Inflammatory macrophage treated with lipopolysaccharide for 4 hours (primary cell): ENCODE data around the gene MACROH2A2.
"Not testable (repeated sequence)": the region's sequence is repeated elsewhere in the genome, so short reads cannot be mapped to it uniquely, and the experiment has no call there.

Experiments used
- DNase-seq: peaks from one replicate; pipeline ENCODE4 v3.0.0-alpha.2; 2020

MACROH2A2 gene

GRCh38 chr10:70052462-70053217 lies at the start of gene MACROH2A2:
MACROH2A2 (plus strand) TSS chr10:70052846; CDS start chr10:70075659, 22,813 bp downstream.
- DNase-seq: peak; percentile 56

GRCh38 chr10:70007116-70007820 lies 45.4 kb upstream of the MACROH2A2 start:
- no peak for DNase-seq

- no peak for DNase-seq
Measured at GRCh38 chr10:70031215-70031614, 21.4 kb upstream of the MACROH2A2 start.

- DNase-seq: no peak
Measured at GRCh38 chr10:70032667-70033289, 19.9 kb upstream of the MACROH2A2 start.

GRCh38 chr10:70034232-70034631 lies 18.4 kb upstream of the MACROH2A2 start:
- no peak for DNase-seq

GRCh38 chr10:70035531-70035930 lies 17.1 kb upstream of the MACROH2A2 start:
- no peak for DNase-seq

GRCh38 chr10:70038923-70039322 lies 13.7 kb upstream of the MACROH2A2 start:
- DNase-seq: peak; percentile 38

- DNase-seq: no peak
Measured at GRCh38 chr10:70041016-70041415, 11.6 kb upstream of the MACROH2A2 start.

GRCh38 chr10:70041739-70042138 lies 10.9 kb upstream of the MACROH2A2 start:
- DNase-seq: not testable (repeated sequence)

GRCh38 chr10:70047066-70047465 lies 5.6 kb upstream of the MACROH2A2 start:
- not testable (repeated sequence) for DNase-seq

GRCh38 chr10:70048030-70048723 lies 4.5 kb upstream of the MACROH2A2 start:
- no peak for DNase-seq

GRCh38 chr10:70051848-70052247 lies 798 bp upstream of the MACROH2A2 start:
- no peak for DNase-seq

- peak; percentile 29 for DNase-seq
Measured at GRCh38 chr10:70053218-70053840, 683 bp downstream of the MACROH2A2 start.

- peak; percentile 24 for DNase-seq
Measured at GRCh38 chr10:70053841-70054288, 1.2 kb downstream of the MACROH2A2 start.

- no peak for DNase-seq
Measured at GRCh38 chr10:70054902-70055301, 2.3 kb downstream of the MACROH2A2 start.

GRCh38 chr10:70055550-70055949 lies 2.9 kb downstream of the MACROH2A2 start:
- no peak for DNase-seq

- peak; percentile 76 for DNase-seq
Measured at GRCh38 chr10:70057306-70057705, 4.7 kb downstream of the MACROH2A2 start.

- DNase-seq: no peak
Measured at GRCh38 chr10:70060389-70060788, 7.7 kb downstream of the MACROH2A2 start.

GRCh38 chr10:70063418-70064098 lies 10.9 kb downstream of the MACROH2A2 start:
- peak; percentile 29 for DNase-seq

- peak; percentile 68 for DNase-seq
Measured at GRCh38 chr10:70064486-70064885, 11.8 kb downstream of the MACROH2A2 start.

- peak; percentile 39 for DNase-seq
Measured at GRCh38 chr10:70066190-70066589, 13.5 kb downstream of the MACROH2A2 start.

- peak; percentile 68 for DNase-seq
Measured at GRCh38 chr10:70067586-70067985, 14.9 kb downstream of the MACROH2A2 start.
